ENCODE measurements around the gene RFNG.
A peak's percentile ranks its signal among the peaks of the same experiment; 100 is the strongest.

The RFNG gene

DNA sequence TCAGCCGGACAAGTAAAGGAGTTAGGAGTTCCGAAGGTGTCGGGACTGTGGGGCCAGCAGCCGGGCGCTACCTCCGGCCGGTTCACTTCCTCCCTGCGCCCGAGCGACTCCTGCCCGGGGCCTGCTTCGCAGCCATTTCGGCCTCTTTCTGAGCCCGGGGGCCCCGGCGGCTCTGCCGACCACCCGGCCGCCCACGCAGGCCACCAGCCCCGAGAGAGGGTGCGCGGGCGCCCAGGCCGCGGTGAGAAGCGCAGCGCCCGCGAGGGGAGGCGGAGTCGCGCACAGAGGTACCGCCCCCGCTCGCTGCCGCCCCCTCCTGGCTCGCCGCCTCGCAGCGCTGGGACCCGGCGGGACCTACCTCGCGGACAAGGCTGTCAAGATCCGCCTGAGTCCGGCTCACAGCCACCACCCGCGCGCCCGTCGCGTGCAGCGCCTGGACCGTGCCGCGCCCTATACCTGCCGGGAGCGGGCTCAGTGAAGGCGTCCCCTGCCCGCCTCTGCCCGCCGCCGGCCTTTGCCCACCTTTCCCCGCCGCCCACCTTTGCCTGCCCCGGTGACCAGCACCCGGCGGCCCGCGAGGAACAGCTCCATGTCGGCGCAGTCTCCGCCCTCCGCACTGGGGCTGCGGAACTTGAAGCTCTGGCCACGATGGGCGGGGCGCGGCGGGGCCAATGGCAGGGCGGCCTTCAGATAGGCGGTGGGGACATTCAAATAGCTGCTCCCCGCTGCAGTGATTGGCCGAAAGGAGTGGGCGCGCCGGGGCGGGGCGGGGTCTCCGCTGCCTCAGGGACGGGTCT, 14.3 kb downstream of the RFNG start, which contains the start of gene DCXR:
TSS of gene DCXR (minus strand) at position 606 of the 797 bp plus-strand sequence. CDS start at position 591, 15 bp downstream.
- TF ChIP-seq, protein P1, sequence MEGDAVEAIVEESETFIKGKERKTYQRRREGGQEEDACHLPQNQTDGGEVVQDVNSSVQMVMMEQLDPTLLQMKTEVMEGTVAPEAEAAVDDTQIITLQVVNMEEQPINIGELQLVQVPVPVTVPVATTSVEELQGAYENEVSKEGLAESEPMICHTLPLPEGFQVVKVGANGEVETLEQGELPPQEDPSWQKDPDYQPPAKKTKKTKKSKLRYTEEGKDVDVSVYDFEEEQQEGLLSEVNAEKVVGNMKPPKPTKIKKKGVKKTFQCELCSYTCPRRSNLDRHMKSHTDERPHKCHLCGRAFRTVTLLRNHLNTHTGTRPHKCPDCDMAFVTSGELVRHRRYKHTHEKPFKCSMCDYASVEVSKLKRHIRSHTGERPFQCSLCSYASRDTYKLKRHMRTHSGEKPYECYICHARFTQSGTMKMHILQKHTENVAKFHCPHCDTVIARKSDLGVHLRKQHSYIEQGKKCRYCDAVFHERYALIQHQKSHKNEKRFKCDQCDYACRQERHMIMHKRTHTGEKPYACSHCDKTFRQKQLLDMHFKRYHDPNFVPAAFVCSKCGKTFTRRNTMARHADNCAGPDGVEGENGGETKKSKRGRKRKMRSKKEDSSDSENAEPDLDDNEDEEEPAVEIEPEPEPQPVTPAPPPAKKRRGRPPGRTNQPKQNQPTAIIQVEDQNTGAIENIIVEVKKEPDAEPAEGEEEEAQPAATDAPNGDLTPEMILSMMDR (IDR thresholded peaks at IDR 0.05; ENCODE audit: insufficient read depth, low read depth, low read length, missing control alignments) = peak; percentile 48
- peak; percentile 99 for DNase-seq (ENCODE audit: low read depth)
- H3K4me3 ChIP-seq (ENCODE audit: low read length) = peak within 1 kb of the TSS; percentile 80

DNA sequence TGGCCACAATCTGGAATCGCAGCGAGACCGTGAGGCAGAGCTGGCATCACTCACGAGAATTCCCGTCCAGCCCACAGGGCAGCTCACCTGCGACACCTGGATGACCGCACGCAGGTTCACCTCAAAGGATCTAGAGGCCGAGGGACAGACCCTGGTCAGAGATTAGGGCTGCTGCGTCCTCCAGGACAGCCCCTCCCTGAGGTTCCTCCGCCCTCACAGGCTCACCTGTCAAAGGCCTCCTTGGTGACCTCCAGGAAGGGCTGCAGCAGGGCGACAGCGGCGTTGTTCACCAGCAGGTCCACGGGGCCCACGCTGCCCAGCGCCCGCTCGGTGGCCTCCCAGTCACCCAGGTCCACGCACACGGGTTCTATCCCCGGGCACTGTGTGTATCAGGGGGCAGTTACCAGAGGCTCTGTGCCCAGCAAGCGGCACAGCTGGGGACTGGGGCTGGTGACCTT, 14.9 kb downstream of the RFNG start:
- no peak for DNase-seq (ENCODE audit: low read depth)
- TF ChIP-seq, protein P1 (IDR thresholded peaks at IDR 0.05; ENCODE audit: insufficient read depth, low read depth, low read length, missing control alignments) = no peak
- H3K4me3 ChIP-seq (ENCODE audit: low read length) = peak overlapping the region; percentile 80

DNA sequence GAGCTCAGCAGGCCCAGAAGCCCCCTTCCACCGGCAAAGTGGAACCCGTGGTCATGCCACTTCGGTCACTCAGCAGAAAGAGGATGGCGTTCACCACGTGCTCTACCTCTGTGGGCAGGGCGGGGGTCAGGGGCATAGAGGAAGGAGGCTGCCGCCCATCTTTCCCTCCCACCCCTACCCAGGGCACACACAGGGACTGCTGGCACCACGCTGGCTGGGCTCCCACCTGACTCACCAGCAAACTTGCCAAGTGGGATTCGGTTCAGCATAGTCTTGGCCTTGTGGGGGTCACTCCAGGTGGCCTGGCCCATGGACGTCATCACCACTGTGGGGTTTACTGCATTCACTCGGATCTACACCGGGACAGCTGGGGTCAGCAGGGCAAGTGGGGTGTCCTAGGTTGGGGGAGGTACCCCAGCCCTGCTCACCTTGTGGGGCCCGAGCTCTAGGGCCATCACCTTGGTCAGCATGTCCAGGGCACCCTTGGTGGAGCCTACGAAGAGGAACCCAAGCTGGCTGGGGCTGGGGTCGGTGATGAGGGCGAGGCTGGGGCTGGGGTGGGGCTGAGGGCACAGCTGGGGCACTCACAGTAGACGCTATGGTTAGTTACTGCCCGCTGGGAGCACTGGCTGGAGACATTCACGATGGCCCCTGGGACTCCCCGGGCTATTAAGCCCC, 15.5 kb downstream of the RFNG start:
- TF ChIP-seq, protein P1 (IDR thresholded peaks at IDR 0.05; ENCODE audit: insufficient read depth, low read depth, low read length, missing control alignments) = no peak
- peak overlapping the region; percentile 80 for H3K4me3 ChIP-seq (ENCODE audit: low read length)
- no peak for DNase-seq (ENCODE audit: low read depth)

DNA sequence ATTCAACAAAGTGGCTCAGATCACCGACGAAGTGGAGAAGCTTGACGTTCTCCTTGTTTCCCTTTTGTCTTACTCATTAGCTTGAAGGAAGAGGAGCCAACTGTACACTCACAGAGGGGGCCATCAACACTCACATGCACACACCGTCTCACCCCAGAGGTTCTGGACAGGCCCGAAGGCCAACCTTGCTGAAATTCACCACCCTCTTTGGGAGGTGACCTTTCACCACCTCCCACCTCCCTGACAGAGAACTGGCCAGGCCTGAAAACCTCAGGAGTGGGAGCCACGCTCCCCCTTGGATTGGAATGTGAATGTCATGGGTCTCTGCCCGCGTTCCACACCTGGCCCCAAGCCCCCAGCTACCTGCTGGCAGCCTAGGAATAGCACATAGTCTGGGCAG, 16.1 kb downstream of the RFNG start:
- no peak for DNase-seq (ENCODE audit: low read depth)
- TF ChIP-seq, protein P1 (IDR thresholded peaks at IDR 0.05; ENCODE audit: insufficient read depth, low read depth, low read length, missing control alignments) = no peak
- no peak overlapping the region for H3K4me3 ChIP-seq (ENCODE audit: low read length)

DNA sequence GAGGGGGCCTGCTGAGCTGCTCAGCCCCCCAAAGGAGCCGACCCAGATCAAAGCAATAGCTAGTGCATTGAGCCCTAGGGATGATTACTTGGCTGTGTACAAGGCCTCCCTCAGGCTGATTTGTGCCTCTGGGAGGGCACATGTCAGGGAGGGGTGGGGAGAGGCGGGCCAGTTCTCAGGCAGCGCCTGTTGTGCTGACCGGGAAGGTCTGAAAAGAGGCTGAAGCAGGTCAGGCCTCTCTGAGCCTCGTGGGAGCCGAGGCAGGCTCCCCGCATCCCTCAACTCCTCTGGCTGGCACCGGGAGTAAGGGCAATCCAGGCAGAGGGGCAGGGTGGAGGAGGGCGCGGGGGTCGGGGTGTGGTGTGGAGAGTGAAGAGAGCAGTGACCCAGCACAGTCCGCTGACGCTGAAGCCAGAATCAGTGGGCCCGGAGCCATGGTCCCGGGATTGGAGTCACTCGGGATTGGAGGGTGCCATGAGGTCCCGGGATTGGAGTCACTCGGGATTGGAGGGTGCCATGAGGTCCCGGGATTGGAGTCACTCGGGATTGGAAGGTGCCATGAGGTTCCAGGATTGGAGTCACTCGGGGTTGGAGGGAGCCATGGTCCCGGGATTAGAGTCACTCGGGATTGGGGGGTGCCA, 17.1 kb downstream of the RFNG start:
- DNase-seq (ENCODE audit: low read depth) = no peak
- TF ChIP-seq, protein P1 (IDR thresholded peaks at IDR 0.05; ENCODE audit: insufficient read depth, low read depth, low read length, missing control alignments) = no peak
- H3K4me3 ChIP-seq (ENCODE audit: low read length) = no peak overlapping the region

DNA sequence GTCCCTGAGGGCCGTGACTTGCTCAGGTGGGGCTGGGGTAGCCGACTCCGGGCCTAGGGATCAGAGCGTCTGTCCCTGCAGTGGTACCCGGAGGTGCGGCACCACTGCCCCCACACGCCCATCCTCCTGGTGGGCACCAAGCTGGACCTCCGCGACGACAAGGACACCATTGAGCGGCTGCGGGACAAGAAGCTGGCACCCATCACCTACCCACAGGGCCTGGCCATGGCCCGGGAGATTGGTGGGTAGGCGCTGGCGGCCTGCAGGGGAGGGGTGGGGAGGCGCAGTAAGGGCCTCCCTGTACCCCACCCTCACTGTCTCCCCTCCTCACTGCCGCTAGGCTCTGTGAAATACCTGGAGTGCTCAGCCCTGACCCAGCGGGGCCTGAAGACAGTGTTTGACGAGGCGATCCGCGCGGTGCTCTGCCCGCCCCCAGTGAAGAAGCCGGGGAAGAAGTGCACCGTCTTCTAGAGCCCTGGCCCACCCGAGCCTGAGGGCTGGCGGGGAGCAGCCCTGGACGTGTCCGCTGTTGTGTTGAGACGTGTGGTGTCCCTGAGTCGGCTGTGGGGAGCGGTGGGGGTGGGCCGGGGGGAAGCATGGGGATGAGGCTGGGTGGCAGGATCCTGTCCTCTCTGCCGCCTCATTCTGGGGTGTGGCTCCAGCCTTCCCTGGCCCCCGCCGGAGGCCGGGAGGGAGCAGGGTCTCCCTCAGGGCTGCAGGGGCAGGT, 18.1 kb downstream of the RFNG start:
- H3K4me3 ChIP-seq (ENCODE audit: low read length) = no peak overlapping the region
- no peak for DNase-seq (ENCODE audit: low read depth)
- TF ChIP-seq, protein P1 (IDR thresholded peaks at IDR 0.05; ENCODE audit: insufficient read depth, low read depth, low read length, missing control alignments) = no peak

Measured in epithelial cell of esophagus (primary cell).